Spleen (tissue), 7 donors: Measurements from ENCODE around the gene AKIP1.

Experiments used
- POLR2A ChIP-seq, 3 donors: fragments of 450-650 bp; IDR thresholded peaks; one replicate each; pipeline ENCODE4 v1.5.1; 2017; ENCODE audit warnings: antibody characterized with exemption in 3 of 3, mild to moderate bottlenecking in 1 of 3
- TF ChIP-seq, protein P1 (sequence below), 11 experiments: fragments of 200-600 bp in 7 of 11; fragments of 450-650 bp in 4 of 11; sonication (generic) in 4 of 11; IDR thresholded peaks in 8 of 11; conservative IDR thresholded peaks in 3 of 11; 1 replicate in 7 of 11; 2 replicates in 4 of 11; pipeline versions ENCODE4 v1.4.0 to v1.8.0; 2016 to 2021; ENCODE audit warnings: antibody characterized with exemption in 11 of 11, inconsistent platforms in 4 of 11, mild to moderate bottlenecking in 1 of 11
- donor health status: DM: no; HTN: no; CAD: no; lungs with moderate emphysema.
- donor health status: DM: no; HTN: no; CAD: no.
- donor health status: DM: no; HTN: no; CAD: no.

DNA sequence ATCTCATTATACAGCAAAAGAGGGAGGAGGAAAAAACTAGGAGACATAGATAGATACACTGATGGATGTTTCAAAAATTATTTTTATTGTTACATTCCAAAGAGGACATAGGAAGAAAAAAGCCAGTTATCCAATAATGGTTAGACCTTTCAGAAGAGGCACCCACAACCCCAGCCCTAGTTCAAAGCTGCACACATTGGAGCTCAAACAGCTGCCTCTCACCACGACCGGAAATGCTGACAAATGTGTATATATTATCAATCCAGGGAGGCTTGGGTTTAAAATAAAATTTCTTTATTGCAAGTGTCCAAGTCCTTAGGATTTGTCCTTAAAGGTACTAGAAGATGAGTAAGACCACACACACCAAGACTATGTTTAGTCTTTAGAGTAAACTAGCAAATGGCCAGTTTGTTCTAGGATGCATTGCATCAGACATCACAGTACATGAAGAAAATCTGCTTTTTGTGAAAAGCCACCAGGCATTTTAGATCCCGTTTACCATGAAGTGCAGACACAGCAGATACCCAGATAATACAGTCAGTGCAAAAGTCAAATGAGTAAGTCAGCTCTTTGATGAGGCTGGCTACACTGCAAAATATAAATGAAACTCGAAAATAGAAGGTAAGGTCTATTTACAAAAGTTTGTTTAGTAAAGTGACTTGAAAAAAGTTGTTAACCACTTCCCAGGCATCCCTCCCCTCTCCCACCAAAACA, 36.4 kb downstream of the AKIP1 start:
- TF ChIP-seq, protein P1, sequence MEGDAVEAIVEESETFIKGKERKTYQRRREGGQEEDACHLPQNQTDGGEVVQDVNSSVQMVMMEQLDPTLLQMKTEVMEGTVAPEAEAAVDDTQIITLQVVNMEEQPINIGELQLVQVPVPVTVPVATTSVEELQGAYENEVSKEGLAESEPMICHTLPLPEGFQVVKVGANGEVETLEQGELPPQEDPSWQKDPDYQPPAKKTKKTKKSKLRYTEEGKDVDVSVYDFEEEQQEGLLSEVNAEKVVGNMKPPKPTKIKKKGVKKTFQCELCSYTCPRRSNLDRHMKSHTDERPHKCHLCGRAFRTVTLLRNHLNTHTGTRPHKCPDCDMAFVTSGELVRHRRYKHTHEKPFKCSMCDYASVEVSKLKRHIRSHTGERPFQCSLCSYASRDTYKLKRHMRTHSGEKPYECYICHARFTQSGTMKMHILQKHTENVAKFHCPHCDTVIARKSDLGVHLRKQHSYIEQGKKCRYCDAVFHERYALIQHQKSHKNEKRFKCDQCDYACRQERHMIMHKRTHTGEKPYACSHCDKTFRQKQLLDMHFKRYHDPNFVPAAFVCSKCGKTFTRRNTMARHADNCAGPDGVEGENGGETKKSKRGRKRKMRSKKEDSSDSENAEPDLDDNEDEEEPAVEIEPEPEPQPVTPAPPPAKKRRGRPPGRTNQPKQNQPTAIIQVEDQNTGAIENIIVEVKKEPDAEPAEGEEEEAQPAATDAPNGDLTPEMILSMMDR (IDR thresholded peaks at IDR 0.05 in 8 of 11, conservative IDR thresholded peaks at IDR 0.05 in 3 of 11) = no peak
- TF ChIP-seq POLR2A (IDR thresholded peaks at IDR 0.05) = no peak
